CD4-positive, CD25-positive, alpha-beta regulatory T cell (primary cell): ENCODE measurements around the gene GRIK3. TPM values are rescaled to one million over a fixed set of nuclear protein-coding genes. Genes with fewer than 3 reads are reported as not detected.

Experiments
- ATAC-seq, 2 donors: fragments of 150-1000 bp; cut with Tn5 transposase; one replicate each; pipeline ENCODE4 v1.10.0; 2021; ENCODE audit warnings: low read depth in 2 of 2, moderate number of reproducible peaks in 2 of 2, moderate library complexity in 1 of 2
- DNase-seq, 3 donors: peaks; one replicate each; pipeline versions ENCODE4 v3.0.0 to v3.0.0-alpha.2; 2012 to 2022; ENCODE audit warnings: mixed read lengths in 1 of 3
- H3K27ac ChIP-seq: one replicate; pipeline ENCODE4 v1.7.0; 2013; ENCODE audit warnings: mild to moderate bottlenecking, low read length; ENCODE audit not compliant: insufficient read depth, poor library complexity, severe bottlenecking
- H3K27me3 ChIP-seq: one replicate; pipeline ENCODE4 v1.7.0; 2013; ENCODE audit warnings: low read length; ENCODE audit not compliant: control insufficient read depth, insufficient read depth
- H3K36me3 ChIP-seq: one replicate; pipeline ENCODE4 v1.7.0; 2013; ENCODE audit warnings: mild to moderate bottlenecking, low read length, moderate library complexity; ENCODE audit not compliant: control insufficient read depth, insufficient read depth
- H3K4me1 ChIP-seq: 2 replicates; pipeline ENCODE4 v1.7.0; 2013; ENCODE audit warnings: mild to moderate bottlenecking, low read length; ENCODE audit not compliant: insufficient read depth, control insufficient read depth, poor library complexity, severe bottlenecking
- H3K4me3 ChIP-seq: one replicate; pipeline ENCODE4 v1.7.0; 2013; ENCODE audit warnings: low read depth, mild to moderate bottlenecking, low read length, moderate library complexity
- H3K9me3 ChIP-seq, 2 experiments: 1 replicate in 1 of 2; 2 replicates in 1 of 2; pipeline ENCODE4 v1.7.0; 2013; ENCODE audit warnings: low read length in 2 of 2, mild to moderate bottlenecking in 1 of 2, moderate library complexity in 1 of 2; ENCODE audit not compliant: control insufficient read depth in 2 of 2
- H3K27ac Mint-ChIP-seq, 3 donors: one replicate each; pipeline ENCODE4 v1.8.0; 2020 to 2022; ENCODE audit warnings: mild to moderate bottlenecking in 3 of 3, mixed read lengths in 3 of 3, moderate library complexity in 2 of 3
- H3K27me3 Mint-ChIP-seq: one replicate; pipeline ENCODE4 v1.8.0; 2022; ENCODE audit warnings: mild to moderate bottlenecking, mixed read lengths
- H3K36me3 Mint-ChIP-seq: one replicate; pipeline ENCODE4 v1.8.0; 2020; ENCODE audit warnings: mixed read lengths
- H3K4me1 Mint-ChIP-seq, 4 donors: one replicate each; pipeline ENCODE4 v1.8.0; 2020 to 2022; ENCODE audit warnings: mixed read lengths in 4 of 4, mild to moderate bottlenecking in 1 of 4
- H3K4me3 Mint-ChIP-seq, 4 donors: one replicate each; pipeline ENCODE4 v1.8.0; 2020 to 2022; ENCODE audit warnings: mild to moderate bottlenecking in 4 of 4, mixed read lengths in 4 of 4, moderate library complexity in 3 of 4
- H3K9me3 Mint-ChIP-seq, 7 donors: one replicate each; pipeline ENCODE4 v1.8.0; 2020 to 2022; ENCODE audit warnings: mixed read lengths in 7 of 7, mild to moderate bottlenecking in 3 of 7, moderate library complexity in 2 of 7
- polyA plus RNA-seq, 4 donors: library from polyadenylated mRNA; unstranded; fragments of 300-500 nt; fragmentation: Illumina TruSeq; gene quantifications; one replicate each; pipeline ENCODE4 v1.2.3, GENCODE V29; 2021
- total RNA-seq: library from RNA; stranded (reverse); gene quantifications from one replicate; pipeline ENCODE4 v1.2.3, GENCODE V29; 2022

GRIK3 gene
- total and polyA plus RNA-seq, 5 donors from 2014 or later: not detected

- no peak overlapping the region for H3K4me3 Mint-ChIP-seq
Observed at GRCh38 chr1:36986241-36986985, 47.9 kb downstream of the GRIK3 start.

GRCh38 chr1:36984675-36985074 is 49.6 kb downstream of the GRIK3 start:
- no peaks in the 10 kb centered on the region for H3K9me3 ChIP-seq
- H3K4me3 ChIP-seq: no peak overlapping the region
- no peaks in the 10 kb centered on the region for H3K36me3 Mint-ChIP-seq
- H3K36me3 ChIP-seq: no peaks in the 10 kb centered on the region
- H3K27ac Mint-ChIP-seq: no peak overlapping the region
- H3K4me1 ChIP-seq: no peaks in the 10 kb centered on the region
- H3K9me3 Mint-ChIP-seq: no peaks in the 10 kb centered on the region
- DNase-seq (no peak), ATAC-seq (no peak)
- H3K27me3 Mint-ChIP-seq: no peaks in the 10 kb centered on the region
- no peak overlapping the region for H3K4me3 Mint-ChIP-seq
- no peak overlapping the region for H3K27ac ChIP-seq
- H3K4me1 Mint-ChIP-seq: no peaks in the 10 kb centered on the region
- no peaks in the 10 kb centered on the region for H3K27me3 ChIP-seq

More at GRCh38 chr1:36986241-36986985, 47.9 kb downstream of the GRIK3 start:
- H3K27ac ChIP-seq: no peak overlapping the region
- Mint-ChIP-seq H3K27ac (no peak overlapping the region), H3K9me3 (no peaks in the 10 kb centered on the region), H3K27me3 (no peaks in the 10 kb centered on the region), H3K4me1 (no peaks in the 10 kb centered on the region), H3K36me3 (no peaks in the 10 kb centered on the region)
- no peak for ATAC-seq
- H3K36me3 ChIP-seq: no peaks in the 10 kb centered on the region
- no peak for DNase-seq
- no peaks in the 10 kb centered on the region for H3K4me1 ChIP-seq
- no peak overlapping the region for H3K4me3 ChIP-seq
- H3K27me3 ChIP-seq: no peaks in the 10 kb centered on the region
- no peaks in the 10 kb centered on the region for H3K9me3 ChIP-seq

- H3K4me1 Mint-ChIP-seq: no peaks in the 10 kb centered on the region
- no peak for DNase-seq
- H3K4me3 ChIP-seq: no peak overlapping the region
- no peaks in the 10 kb centered on the region for H3K36me3 ChIP-seq
- no peaks in the 10 kb centered on the region for H3K27me3 ChIP-seq
- H3K4me3 Mint-ChIP-seq: no peak overlapping the region
- no peak overlapping the region for H3K27ac ChIP-seq
- no peaks in the 10 kb centered on the region for H3K4me1 ChIP-seq
- no peak for ATAC-seq
- no peaks in the 10 kb centered on the region for H3K9me3 Mint-ChIP-seq
- H3K27me3 Mint-ChIP-seq: no peaks in the 10 kb centered on the region
- no peaks in the 10 kb centered on the region for H3K36me3 Mint-ChIP-seq
- no peaks in the 10 kb centered on the region for H3K9me3 ChIP-seq
- H3K27ac Mint-ChIP-seq: no peak overlapping the region
Observed at GRCh38 chr1:36984026-36984425, 50.3 kb downstream of the GRIK3 start.

- Histone ChIP-seq H3K4me1 (no peaks in the 10 kb centered on the region), H3K9me3 (no peaks in the 10 kb centered on the region), H3K36me3 (no peaks in the 10 kb centered on the region), H3K27ac (no peak overlapping the region), H3K27me3 (no peaks in the 10 kb centered on the region), H3K4me3 (no peak overlapping the region)
- H3K4me3 Mint-ChIP-seq: peak overlapping the region in 1 of 4 donors; percentile 64
- no peaks in the 10 kb centered on the region for H3K36me3 Mint-ChIP-seq
- H3K27ac Mint-ChIP-seq: no peak overlapping the region
- peaks cover 0 to 1% (median 0%) of the 10 kb centered on the region in 7 donors for H3K9me3 Mint-ChIP-seq
- no peaks in the 10 kb centered on the region for H3K4me1 Mint-ChIP-seq
- peaks cover 2% of the 10 kb centered on the region for H3K27me3 Mint-ChIP-seq
- ATAC-seq (no peak), DNase-seq (no peak)
Observed at GRCh38 chr1:36982709-36983108, 51.6 kb downstream of the GRIK3 start.

GRCh38 chr1:36981771-36982622 is 52.3 kb downstream of the GRIK3 start:
- Histone ChIP-seq H3K36me3 (no peaks in the 10 kb centered on the region), H3K27ac (no peak overlapping the region), H3K27me3 (no peaks in the 10 kb centered on the region), H3K4me3 (no peak overlapping the region), H3K9me3 (no peaks in the 10 kb centered on the region), H3K4me1 (no peaks in the 10 kb centered on the region)
- peaks cover 4% of the 10 kb centered on the region for H3K27me3 Mint-ChIP-seq
- H3K36me3 Mint-ChIP-seq: no peaks in the 10 kb centered on the region
- H3K4me1 Mint-ChIP-seq: no peaks in the 10 kb centered on the region
- H3K27ac Mint-ChIP-seq: peak overlapping the region in 1 of 3 donors; percentile 20
- ATAC-seq (no peak), DNase-seq (no peak)
- peak overlapping the region in 1 of 4 donors; percentile 64 for H3K4me3 Mint-ChIP-seq
- H3K9me3 Mint-ChIP-seq: peaks cover 0 to 2% (median 0%) of the 10 kb centered on the region in 7 donors

- H3K4me1 Mint-ChIP-seq: no peaks in the 10 kb centered on the region
- peaks cover 0 to 3% (median 0%) of the 10 kb centered on the region in 7 donors for H3K9me3 Mint-ChIP-seq
- Histone ChIP-seq H3K9me3 (no peaks in the 10 kb centered on the region), H3K27ac (no peak overlapping the region), H3K27me3 (no peaks in the 10 kb centered on the region), H3K4me1 (no peaks in the 10 kb centered on the region), H3K4me3 (no peak overlapping the region), H3K36me3 (no peaks in the 10 kb centered on the region)
- DNase-seq: no peak
- H3K36me3 Mint-ChIP-seq: no peaks in the 10 kb centered on the region
- no peak overlapping the region for H3K4me3 Mint-ChIP-seq
- H3K27ac Mint-ChIP-seq: no peak overlapping the region
- no peak for ATAC-seq
- H3K27me3 Mint-ChIP-seq: peaks cover 4% of the 10 kb centered on the region
Observed at GRCh38 chr1:36981126-36981525, 53.2 kb downstream of the GRIK3 start.

GRCh38 chr1:36977731-36978406 is 56.4 kb downstream of the GRIK3 start:
- H3K9me3 ChIP-seq: no peaks in the 10 kb centered on the region
- H3K9me3 Mint-ChIP-seq: peaks cover 0 to 3% (median 0%) of the 10 kb centered on the region in 7 donors
- H3K36me3 ChIP-seq: no peaks in the 10 kb centered on the region
- H3K4me1 ChIP-seq: no peaks in the 10 kb centered on the region
- H3K4me1 Mint-ChIP-seq: no peaks in the 10 kb centered on the region
- peaks cover 4% of the 10 kb centered on the region for H3K27me3 Mint-ChIP-seq
- H3K4me3 ChIP-seq: no peak overlapping the region
- no peak for DNase-seq
- no peak for ATAC-seq
- no peak overlapping the region for H3K27ac Mint-ChIP-seq
- no peak overlapping the region for H3K27ac ChIP-seq
- H3K27me3 ChIP-seq: no peaks in the 10 kb centered on the region
- no peak overlapping the region for H3K4me3 Mint-ChIP-seq
- H3K36me3 Mint-ChIP-seq: no peaks in the 10 kb centered on the region
